Gastrocnemius medialis (tissue), 4 donors: ENCODE results near the gene ARHGEF4. TPM values are rescaled to one million over a fixed set of nuclear protein-coding genes. Genes with fewer than 3 reads are reported as not detected.
A peak's percentile ranks its signal among the peaks of the same experiment; 100 is the strongest.

ENCODE experiments used
- ATAC-seq, 2 donors: fragments of 150-250 bp; one replicate each; pipeline ENCODE4 v1.9.1; 2016
- DNase-seq, 2 donors: peaks; one replicate each; pipeline ENCODE4 v3.0.0-alpha.2; 2019
- H3K27ac ChIP-seq, 4 donors: fragments of 200-600 bp; sonication (generic); 1 replicate in 1 of 4; 2 replicates in 3 of 4; pipeline ENCODE4 v1.5.1; 2016 to 2018; ENCODE audit warnings: mild to moderate bottlenecking in 2 of 4, moderate library complexity in 1 of 4
- H3K27me3 ChIP-seq, 3 donors: fragments of 200-600 bp; sonication (generic) in 2 of 3; 1 replicate in 1 of 3; 2 replicates in 2 of 3; pipeline versions ENCODE4 v1.5.1 to v1.6.0; 2016 to 2019; ENCODE audit warnings: mild to moderate bottlenecking in 1 of 3, moderate library complexity in 1 of 3
- H3K36me3 ChIP-seq, 2 donors: fragments of 200-600 bp; sonication (generic) in 1 of 2; one replicate each; pipeline ENCODE4 v1.5.1; 2017 to 2018
- H3K4me1 ChIP-seq, 2 donors: fragments of 200-600 bp; sonication (generic) in 1 of 2; one replicate each; pipeline ENCODE4 v1.5.1; 2016 to 2017; ENCODE audit warnings: mild to moderate bottlenecking in 2 of 2
- H3K4me3 ChIP-seq, 4 donors: fragments of 200-600 bp; sonication (generic) in 3 of 4; 1 replicate in 1 of 4; 2 replicates in 3 of 4; pipeline ENCODE4 v1.5.1; 2016 to 2019; ENCODE audit warnings: mild to moderate bottlenecking in 2 of 4
- H3K9me3 ChIP-seq, 3 donors: fragments of 200-600 bp; sonication (generic) in 2 of 3; 1 replicate in 1 of 3; 2 replicates in 2 of 3; pipeline ENCODE4 v1.5.1; 2016 to 2019
- POLR2A ChIP-seq, 2 donors: fragments of 450-650 bp; IDR thresholded peaks; one replicate each; pipeline ENCODE4 v1.6.1; 2017; ENCODE audit warnings: antibody characterized with exemption in 2 of 2, mild to moderate bottlenecking in 2 of 2, moderate library complexity in 2 of 2
- in situ Hi-C, 4 donors: fragments of 200-750 bp; cut with MboI; loops; one replicate each; pipeline versions ENCODE4 v1.15.0 to v1.8.0; 2017; ENCODE audit warnings: low sequenced_read_pairs in 4 of 4
- intact Hi-C: fragments of 100-400 bp; cut with DNase I; formaldehyde crosslinking; loops from one replicate; pipeline ENCODE4 v1.15.1; 2023; ENCODE audit warnings: low total_unique reads
- total RNA-seq, 4 donors: library from RNA; depleted of rRNA; stranded (reverse); fragments of >200 nt; gene quantifications; one replicate each; pipeline versions ENCODE4 v1.1.0 to v1.2.3, GENCODE V29; 2016
- TF ChIP-seq, protein P1 (sequence below), 5 experiments: fragments of 450-650 bp in 3 of 5; fragments of 200-600 bp in 2 of 5; sonication (generic) in 2 of 5; IDR thresholded peaks in 4 of 5; conservative IDR thresholded peaks in 1 of 5; 1 replicate in 4 of 5; 2 replicates in 1 of 5; pipeline ENCODE4 v1.5.1; 2016 to 2019; ENCODE audit warnings: antibody characterized with exemption in 5 of 5, mild to moderate bottlenecking in 3 of 5, moderate library complexity in 3 of 5

The ARHGEF4 gene
- total RNA-seq, 4 donors from 2014 or later = 1.0 to 14.8 (median 5.1) TPM

DNA sequence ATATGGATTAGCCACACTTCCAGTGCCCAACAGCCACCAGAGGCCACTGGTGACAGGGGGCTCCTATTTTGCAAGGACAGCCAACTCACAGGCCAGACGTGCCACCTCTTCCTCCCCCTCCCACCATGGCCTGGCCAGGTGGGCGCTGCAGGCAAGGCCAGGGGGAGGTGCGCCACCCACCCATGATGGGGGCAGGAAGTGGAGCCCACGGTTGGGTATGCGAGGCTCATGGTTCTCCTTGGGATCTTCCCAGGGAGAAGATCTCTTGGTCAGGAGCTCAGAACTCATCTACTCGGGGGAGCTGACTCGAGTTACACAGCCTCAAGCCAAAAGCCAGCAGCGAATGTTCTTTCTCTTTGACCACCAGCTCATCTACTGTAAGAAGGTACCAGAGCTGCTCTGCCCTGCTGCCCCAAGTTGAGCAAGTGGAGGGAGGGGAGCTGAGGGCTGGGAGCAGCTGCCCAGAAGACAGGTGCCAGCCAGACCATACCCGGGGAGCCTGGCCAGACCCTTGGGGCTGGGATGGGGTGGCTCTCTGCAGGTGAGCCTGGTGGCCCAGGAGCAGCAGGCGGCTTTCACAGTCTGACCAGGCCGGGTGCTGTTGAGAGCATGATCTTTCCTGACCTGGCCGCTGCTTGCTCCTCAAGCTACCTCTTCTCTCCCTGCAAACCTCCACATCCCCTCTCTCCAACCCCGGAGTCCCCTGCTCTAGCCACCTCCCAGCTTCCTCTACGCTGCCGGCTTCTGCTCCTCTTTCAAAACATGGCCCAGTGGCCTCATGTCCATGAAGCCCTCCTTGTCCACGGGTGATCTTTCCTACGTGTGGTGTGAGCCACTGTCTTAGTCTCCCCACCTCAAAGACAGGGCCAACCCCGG lies 206.7 kb downstream of the ARHGEF4 start:
- Histone ChIP-seq H3K4me3 (no peak overlapping the region), H3K27me3 (no peaks in the 10 kb centered on the region), H3K9me3 (no peaks in the 10 kb centered on the region), H3K4me1 (peaks cover 25% of the 10 kb centered on the region in 2 donors), H3K36me3 (no peaks in the 10 kb centered on the region), H3K27ac (peak overlapping the region in 1 of 4 donors; percentile 73)
- DNase-seq (no peak), ATAC-seq (no peak)
- in situ Hi-C loops = no loop called here
- intact Hi-C loops = no loop called here
- no peak for TF ChIP-seq POLR2A (IDR thresholded peaks at IDR 0.05)

- DNase-seq (no peak), ATAC-seq (no peak)
- Histone ChIP-seq H3K9me3 (no peaks in the 10 kb centered on the region), H3K4me3 (no peak overlapping the region), H3K36me3 (peaks cover 0 to 1% of the 10 kb centered on the region in 2 donors), H3K4me1 (peaks cover 25% of the 10 kb centered on the region in 2 donors), H3K27me3 (no peaks in the 10 kb centered on the region), H3K27ac (peak overlapping the region in 1 of 4 donors; percentile 73)
- TF ChIP-seq, protein P1, sequence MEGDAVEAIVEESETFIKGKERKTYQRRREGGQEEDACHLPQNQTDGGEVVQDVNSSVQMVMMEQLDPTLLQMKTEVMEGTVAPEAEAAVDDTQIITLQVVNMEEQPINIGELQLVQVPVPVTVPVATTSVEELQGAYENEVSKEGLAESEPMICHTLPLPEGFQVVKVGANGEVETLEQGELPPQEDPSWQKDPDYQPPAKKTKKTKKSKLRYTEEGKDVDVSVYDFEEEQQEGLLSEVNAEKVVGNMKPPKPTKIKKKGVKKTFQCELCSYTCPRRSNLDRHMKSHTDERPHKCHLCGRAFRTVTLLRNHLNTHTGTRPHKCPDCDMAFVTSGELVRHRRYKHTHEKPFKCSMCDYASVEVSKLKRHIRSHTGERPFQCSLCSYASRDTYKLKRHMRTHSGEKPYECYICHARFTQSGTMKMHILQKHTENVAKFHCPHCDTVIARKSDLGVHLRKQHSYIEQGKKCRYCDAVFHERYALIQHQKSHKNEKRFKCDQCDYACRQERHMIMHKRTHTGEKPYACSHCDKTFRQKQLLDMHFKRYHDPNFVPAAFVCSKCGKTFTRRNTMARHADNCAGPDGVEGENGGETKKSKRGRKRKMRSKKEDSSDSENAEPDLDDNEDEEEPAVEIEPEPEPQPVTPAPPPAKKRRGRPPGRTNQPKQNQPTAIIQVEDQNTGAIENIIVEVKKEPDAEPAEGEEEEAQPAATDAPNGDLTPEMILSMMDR (IDR thresholded peaks at IDR 0.05 in 4 of 5, conservative IDR thresholded peaks at IDR 0.05 in 1 of 5) = no peak
- no peak for TF ChIP-seq POLR2A (IDR thresholded peaks at IDR 0.05)
- intact Hi-C loops (no loop called here), in situ Hi-C loops (no loop called here)
These were observed 207.5 kb downstream of the ARHGEF4 start for GRCh38 chr2:131044075-131044756.

GRCh38 chr2:131044757-131045150 lies 208.0 kb downstream of the ARHGEF4 start:
- intact Hi-C loops (no loop called here), in situ Hi-C loops (no loop called here)
- no peak overlapping the region for H3K4me3 ChIP-seq
- H3K9me3 ChIP-seq = no peaks in the 10 kb centered on the region
- TF ChIP-seq, protein P1 (IDR thresholded peaks at IDR 0.05 in 4 of 5, conservative IDR thresholded peaks at IDR 0.05 in 1 of 5) = no peak
- no peak for TF ChIP-seq POLR2A (IDR thresholded peaks at IDR 0.05)
- ATAC-seq (no peak), DNase-seq (no peak)
- peak overlapping the region in 1 of 4 donors; percentile 73 for H3K27ac ChIP-seq
- H3K27me3 ChIP-seq = no peaks in the 10 kb centered on the region
- H3K4me1 ChIP-seq = peaks cover 25% of the 10 kb centered on the region in 2 donors
- H3K36me3 ChIP-seq = peaks cover 0 to 7% of the 10 kb centered on the region in 2 donors

GRCh38 chr2:131045286-131046027 lies 208.7 kb downstream of the ARHGEF4 start:
- Histone ChIP-seq H3K27me3 (no peaks in the 10 kb centered on the region), H3K4me1 (peaks cover 25% of the 10 kb centered on the region in 2 donors), H3K27ac (peak overlapping the region in 3 of 4 donors; percentile 37 to 68 (median 63)), H3K9me3 (no peaks in the 10 kb centered on the region), H3K36me3 (peaks cover 0 to 14% of the 10 kb centered on the region in 2 donors), H3K4me3 (no peak overlapping the region)
- DNase-seq (no peak), ATAC-seq (peak in 1 of 2 donors; percentile 2)
- TF ChIP-seq POLR2A (IDR thresholded peaks at IDR 0.05) = no peak
- intact Hi-C loops (no loop called here), in situ Hi-C loops (no loop called here)

DNA sequence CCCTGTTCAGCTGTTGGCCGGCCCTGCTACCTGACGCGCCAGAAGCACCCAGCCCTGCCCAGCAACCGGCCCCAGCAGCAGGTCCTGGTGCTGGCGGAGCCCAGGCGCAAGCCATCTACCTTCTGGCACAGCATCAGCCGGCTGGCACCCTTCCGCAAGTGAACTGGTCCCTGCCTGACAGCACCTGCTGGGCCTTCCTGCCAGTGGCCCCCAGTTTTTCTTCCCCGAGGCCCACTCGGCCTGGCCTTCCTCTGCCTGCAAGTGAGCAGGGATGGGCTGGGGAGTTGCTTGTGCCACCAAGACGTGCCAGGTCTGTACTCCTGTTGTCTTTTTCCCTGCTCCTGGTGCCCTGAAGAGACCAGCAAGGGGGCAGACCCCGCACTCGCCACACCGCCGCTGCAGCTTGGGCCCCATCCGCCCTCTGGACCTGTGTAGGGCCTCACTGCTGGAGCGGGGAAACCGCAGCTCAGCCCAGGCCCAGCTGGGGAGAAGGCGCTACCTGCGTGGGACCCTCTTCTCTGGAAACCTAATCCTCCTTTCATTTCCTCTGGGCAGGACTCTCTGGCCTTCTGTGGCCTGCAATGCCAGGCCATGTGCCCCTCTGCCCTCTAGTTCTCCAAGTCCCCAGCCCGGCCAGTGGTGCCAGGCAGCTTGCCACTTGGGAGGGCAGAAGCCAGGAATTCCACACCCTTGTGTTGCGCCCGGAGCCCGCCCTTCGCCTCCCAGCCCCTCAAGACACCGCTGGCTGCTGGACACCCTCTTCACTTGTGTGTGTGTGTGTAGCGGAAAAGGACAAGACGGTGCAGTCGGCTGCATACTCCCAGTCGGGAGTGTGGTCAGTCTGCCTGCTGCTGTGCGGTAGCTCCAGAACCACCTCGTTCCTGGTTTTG lies 209.6 kb downstream of the ARHGEF4 start:
- intact Hi-C loops = no loop called here
- Histone ChIP-seq H3K36me3 (peaks cover 0 to 22% of the 10 kb centered on the region in 2 donors), H3K9me3 (no peaks in the 10 kb centered on the region), H3K4me1 (peaks cover 25% of the 10 kb centered on the region in 2 donors), H3K27ac (peak overlapping the region; percentile 37 to 68 (median 59)), H3K27me3 (no peaks in the 10 kb centered on the region), H3K4me3 (no peak overlapping the region)
- peak in 1 of 2 donors; percentile 44 for ATAC-seq
- peak in 1 of 2 donors; percentile 68 for DNase-seq
- TF ChIP-seq, protein P1 (IDR thresholded peaks at IDR 0.05 in 4 of 5, conservative IDR thresholded peaks at IDR 0.05 in 1 of 5) = no peak
- TF ChIP-seq POLR2A (IDR thresholded peaks at IDR 0.05) = no peak
- in situ Hi-C loops = no loop called here
